ENCODE measurements around the gene HFE.

DNA sequence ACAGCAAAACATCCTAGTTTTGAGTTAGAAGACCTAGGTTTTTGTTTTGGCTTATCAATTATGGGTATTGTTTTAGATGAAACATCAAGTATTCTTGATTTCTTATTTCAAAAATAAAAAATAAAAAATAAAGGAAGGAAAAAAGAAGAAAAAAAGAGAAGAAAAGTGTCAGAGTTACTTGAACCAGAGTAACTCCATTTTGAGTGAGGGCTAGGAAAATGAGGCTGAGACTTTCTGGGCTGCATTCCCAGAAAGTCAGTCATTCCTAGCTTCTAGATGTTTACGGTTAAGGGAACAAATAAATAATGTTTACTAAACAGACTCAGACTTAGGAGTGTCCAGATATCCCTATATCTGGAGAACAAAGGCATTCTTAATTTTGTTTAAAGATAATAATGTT, 45.3 kb upstream of the HFE start:
- TF ChIP-seq, protein P1, sequence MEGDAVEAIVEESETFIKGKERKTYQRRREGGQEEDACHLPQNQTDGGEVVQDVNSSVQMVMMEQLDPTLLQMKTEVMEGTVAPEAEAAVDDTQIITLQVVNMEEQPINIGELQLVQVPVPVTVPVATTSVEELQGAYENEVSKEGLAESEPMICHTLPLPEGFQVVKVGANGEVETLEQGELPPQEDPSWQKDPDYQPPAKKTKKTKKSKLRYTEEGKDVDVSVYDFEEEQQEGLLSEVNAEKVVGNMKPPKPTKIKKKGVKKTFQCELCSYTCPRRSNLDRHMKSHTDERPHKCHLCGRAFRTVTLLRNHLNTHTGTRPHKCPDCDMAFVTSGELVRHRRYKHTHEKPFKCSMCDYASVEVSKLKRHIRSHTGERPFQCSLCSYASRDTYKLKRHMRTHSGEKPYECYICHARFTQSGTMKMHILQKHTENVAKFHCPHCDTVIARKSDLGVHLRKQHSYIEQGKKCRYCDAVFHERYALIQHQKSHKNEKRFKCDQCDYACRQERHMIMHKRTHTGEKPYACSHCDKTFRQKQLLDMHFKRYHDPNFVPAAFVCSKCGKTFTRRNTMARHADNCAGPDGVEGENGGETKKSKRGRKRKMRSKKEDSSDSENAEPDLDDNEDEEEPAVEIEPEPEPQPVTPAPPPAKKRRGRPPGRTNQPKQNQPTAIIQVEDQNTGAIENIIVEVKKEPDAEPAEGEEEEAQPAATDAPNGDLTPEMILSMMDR (IDR thresholded peaks at IDR 0.05), result no peak
- no peak for TF ChIP-seq POLR2A (IDR thresholded peaks at IDR 0.05)

Measured in right lobe of liver (tissue), 4 donors.